Skin epidermis (tissue), 12 donors: ENCODE measurements around the gene FBXL12.
"Not testable (repeated sequence)": the region's sequence is repeated elsewhere in the genome, so short reads cannot be mapped to it uniquely, and the experiment has no call there.

Experiments used
- H3K27ac ChIP-seq, 21 experiments: fragments of 200-600 bp; sonication (generic) in 11 of 21; one replicate each; pipeline ENCODE4 v1.5.0; 2020; ENCODE audit warnings: mild to moderate bottlenecking in 3 of 21, inconsistent platforms in 2 of 21, moderate library complexity in 2 of 21
- H3K4me3 ChIP-seq, 7 experiments: fragments of 200-600 bp; sonication (generic) in 2 of 7; one replicate each; pipeline ENCODE4 v1.5.0; 2020; ENCODE audit warnings: inconsistent platforms in 2 of 7, mild to moderate bottlenecking in 2 of 7, moderate library complexity in 1 of 7

Gene FBXL12, protein sequence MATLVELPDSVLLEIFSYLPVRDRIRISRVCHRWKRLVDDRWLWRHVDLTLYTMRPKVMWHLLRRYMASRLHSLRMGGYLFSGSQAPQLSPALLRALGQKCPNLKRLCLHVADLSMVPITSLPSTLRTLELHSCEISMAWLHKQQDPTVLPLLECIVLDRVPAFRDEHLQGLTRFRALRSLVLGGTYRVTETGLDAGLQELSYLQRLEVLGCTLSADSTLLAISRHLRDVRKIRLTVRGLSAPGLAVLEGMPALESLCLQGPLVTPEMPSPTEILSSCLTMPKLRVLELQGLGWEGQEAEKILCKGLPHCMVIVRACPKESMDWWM

DNA sequence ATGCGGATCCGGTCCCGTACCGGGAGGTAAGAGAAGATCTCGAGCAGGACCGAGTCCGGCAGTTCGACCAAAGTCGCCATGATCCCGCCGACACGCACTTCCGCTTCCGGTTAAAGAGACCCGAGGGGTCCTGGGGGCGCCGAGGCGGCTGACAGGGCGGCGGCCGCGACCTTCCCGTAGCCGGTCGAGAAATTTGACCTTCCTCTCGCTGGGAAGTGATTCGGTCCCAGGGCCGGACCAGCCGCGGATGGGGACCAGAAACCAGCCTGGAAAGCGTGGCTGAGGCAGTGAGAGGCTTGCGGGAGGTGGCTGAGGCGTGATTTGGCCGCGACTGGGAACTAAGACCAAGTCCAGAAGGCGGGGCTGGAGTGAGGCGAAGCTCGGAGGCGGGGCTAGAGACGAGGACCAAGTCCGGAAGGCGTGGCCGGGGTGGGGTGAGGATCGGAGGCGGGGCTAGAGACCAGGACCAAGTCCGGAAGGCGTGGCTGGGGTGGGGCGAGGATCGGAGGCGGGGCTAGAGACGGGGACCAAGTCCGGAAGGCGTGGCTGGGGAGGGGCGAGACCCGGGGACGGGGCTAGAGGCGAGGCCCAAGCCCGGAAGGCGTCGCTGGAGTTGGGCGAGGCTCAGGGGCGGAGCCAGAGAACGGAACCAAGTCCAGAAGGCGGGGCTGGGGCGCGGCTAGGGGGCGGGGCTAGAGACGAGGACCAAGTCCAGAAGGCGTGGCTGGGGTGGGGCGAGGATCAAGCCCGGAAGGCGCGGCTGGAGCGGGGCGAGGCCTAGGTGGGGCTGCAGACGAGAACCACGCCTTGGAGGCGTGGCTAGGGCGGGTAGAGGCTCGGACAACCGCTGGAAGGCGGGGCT is at the start of gene FBXL12:
Gene FBXL12 (minus strand): TSS at position 346 of the 862 bp plus-strand sequence. CDS start 266 bp downstream, at position 80.
- Histone ChIP-seq H3K4me3 (peak within 1 kb of the TSS; percentile 73 to 99 (median 88)), H3K27ac (peak within 1 kb of the TSS; percentile 60 to 97 (median 91))

DNA sequence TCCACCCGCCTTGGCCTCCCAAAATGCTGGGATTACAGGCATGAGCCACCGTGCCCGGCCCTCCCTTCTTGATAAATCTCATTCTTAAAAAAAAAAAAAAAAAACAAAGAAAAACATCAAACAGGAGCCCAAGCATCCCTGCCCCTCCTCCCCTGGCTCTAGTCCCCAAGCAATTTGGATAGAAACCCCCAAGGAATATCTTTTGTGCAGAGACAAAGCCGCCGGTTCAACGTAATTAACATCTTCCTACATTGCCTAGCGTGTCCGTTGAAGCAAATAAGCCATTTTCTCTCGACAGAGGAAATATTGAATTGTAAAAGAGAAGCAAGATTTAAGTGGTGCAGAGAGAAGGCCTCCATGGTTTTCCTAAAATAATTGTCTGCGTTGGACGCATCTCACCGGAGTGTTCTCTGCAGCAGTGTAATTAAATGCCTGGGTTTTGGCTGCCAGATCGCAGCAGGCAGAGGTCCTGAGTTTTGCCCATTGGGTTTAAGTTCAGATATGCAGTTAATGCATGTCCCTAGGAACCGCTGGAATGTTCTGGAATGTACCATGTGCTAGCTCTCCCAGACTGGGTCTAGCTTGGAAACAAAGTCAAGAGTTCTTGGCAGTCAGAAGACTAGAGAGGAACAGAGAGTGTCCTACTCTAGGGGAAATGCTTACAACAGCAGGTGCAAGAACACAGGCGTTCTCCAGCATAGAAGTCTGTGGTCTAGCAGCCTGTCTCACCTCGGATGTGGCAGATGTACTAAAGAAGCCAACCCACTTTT is 47.0 kb upstream of the FBXL12 start:
- Histone ChIP-seq H3K4me3 (no peak overlapping the region), H3K27ac (peak overlapping the region in 3 of 21 experiments; percentile 16 to 73 (median 41))

DNA sequence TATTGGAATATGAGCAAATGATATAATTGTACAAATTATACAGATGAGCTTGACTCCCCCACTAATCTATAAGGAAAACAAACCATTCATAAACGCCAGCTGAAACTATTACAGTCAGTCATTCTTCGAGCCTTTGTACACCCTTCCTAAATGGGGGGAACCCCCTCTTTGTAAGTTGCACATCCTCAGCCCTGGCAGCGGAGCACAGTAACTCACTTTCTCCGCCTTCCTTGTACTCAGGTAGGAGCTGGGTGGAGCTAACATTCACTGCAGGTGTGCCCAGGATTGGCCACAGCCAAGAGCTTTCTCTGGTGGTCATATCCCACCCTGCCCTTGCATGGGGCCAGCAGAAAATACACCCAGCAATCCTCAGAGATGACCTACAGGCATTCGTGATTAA is 44.9 kb upstream of the FBXL12 start:
- no peak overlapping the region for H3K4me3 ChIP-seq
- peak overlapping the region in 1 of 21 experiments; percentile 65 for H3K27ac ChIP-seq

DNA sequence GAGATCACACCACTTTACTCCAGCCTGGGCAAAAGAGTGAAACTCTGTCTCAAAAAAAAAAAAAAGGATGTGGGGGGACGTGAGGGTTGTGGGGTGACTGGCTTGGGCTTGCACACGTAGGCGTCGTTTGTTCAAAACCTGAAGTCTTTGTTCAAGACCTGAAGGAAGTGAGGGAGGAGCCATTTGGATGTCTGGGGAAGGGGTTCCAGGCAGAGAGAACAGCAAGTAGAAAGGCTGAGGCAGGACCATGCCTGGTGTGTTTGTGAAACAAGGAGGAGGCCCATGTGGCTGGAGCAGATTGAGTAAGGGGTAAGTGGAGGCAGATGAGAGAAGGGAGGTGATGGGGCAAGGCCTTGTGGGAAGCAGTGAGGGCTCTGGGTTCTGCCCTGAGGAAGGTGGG is 44.1 kb upstream of the FBXL12 start:
- peak overlapping the region in 3 of 21 experiments; percentile 51 to 65 (median 63) for H3K27ac ChIP-seq
- no peak overlapping the region for H3K4me3 ChIP-seq

DNA sequence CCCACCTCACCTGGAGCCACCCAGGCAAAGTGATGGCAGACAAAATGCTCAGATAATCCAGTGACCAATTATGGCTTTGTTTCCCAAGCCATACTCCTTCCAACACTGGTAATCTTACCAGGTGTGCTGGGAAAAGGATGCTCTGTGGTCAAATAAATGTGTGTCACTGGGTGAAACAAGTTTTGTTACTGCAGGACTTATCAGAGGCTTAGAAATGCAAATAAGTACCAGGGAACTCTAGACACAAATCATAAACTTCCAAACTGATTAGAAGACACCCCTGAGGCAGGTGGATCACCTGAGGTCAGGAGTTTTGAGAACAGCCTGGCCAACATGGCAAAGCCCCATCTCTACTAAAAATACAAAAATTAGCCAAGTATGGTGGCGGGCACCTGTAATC is 42.6 kb upstream of the FBXL12 start:
- no peak overlapping the region for H3K4me3 ChIP-seq
- H3K27ac ChIP-seq, result no peak overlapping the region

DNA sequence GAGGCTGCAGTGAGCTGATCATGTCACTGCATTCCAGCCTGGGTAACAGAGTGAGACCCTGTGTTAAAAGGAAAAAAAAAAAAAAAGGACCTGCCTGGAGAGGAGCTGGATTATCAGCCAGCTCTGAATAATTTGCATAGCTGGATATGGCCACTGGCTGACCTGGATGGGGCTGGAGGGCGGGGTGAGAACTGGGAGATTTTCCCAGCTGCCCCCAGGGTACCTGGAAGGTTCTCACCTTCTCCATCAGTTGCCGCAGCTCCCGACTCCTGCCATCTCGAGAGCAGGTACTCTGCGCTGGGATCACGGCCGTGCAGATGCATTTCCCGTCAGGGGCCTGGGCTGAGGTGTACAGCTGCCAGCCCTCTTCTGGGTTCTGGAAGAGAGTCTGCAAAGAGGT is 41.5 kb upstream of the FBXL12 start:
- Histone ChIP-seq H3K4me3 (no peak overlapping the region), H3K27ac (no peak overlapping the region)

DNA sequence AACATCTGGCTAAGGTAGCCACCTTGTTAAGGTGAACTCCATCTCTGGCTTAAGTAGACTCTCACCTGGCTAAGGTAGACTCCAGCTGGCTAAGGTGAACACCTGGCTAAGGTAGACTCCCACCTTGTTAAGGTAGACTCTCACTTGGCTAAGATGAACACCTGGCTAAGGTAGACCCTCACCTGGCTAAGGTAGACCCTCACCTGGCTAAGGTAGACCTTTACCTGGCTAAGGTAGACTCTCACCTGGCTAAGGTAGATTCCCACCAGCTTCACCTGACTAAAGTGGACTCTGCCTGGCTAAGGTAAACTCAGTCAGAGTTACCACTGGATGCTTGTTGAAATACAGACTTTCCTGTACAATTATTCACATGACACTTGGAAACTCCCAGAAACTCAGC is 39.9 kb upstream of the FBXL12 start:
- H3K4me3 ChIP-seq, result no peak overlapping the region

DNA sequence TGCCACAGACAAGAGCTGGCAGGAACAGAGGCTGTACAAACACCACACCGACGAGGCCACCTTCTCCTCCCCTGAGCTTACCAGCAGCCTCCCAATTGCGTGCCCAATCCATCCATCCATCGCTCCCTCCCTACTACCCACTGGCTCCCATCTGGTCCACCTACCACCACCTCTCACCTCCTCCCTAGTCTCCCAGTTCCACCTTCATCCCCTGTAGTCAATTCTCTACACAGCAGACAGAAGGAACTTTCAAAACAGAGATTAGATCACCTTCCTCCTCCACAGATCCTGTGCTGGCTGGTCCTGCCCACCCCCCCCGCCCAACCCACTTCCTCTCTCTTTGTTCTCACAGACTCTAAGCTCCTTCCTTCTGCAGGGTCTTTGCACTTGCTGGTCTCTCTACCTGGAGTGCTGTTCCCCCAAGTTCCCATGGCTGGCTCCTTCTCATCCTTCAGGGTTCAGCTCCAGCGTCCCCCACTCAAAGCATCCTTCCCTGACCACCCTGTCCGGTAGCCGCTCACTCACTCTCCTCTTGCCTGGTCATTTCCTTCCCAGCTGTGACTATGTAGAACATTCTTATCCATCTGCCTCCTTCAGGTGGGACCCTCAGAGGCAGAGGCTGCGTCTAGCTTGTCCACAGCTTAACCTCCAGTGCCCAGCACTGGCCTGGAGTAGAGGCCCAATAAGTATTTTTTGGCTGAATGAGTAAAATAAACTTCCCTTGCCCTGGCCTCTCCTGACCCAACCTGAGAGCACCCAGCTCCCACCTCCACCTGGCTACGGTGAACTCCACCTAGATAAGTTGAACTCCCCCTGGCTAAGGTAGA is 39.3 kb upstream of the FBXL12 start:
- H3K27ac ChIP-seq, result peak overlapping the region in 14 of 21 experiments; percentile 2 to 91 (median 60)
- peak overlapping the region in 2 of 7 experiments; percentile 5 to 11 for H3K4me3 ChIP-seq

More for the DNA sequence above, 39.9 kb upstream of the FBXL12 start:
- H3K27ac ChIP-seq, result peak overlapping the region in 9 of 21 experiments; percentile 21 to 91 (median 70)

DNA sequence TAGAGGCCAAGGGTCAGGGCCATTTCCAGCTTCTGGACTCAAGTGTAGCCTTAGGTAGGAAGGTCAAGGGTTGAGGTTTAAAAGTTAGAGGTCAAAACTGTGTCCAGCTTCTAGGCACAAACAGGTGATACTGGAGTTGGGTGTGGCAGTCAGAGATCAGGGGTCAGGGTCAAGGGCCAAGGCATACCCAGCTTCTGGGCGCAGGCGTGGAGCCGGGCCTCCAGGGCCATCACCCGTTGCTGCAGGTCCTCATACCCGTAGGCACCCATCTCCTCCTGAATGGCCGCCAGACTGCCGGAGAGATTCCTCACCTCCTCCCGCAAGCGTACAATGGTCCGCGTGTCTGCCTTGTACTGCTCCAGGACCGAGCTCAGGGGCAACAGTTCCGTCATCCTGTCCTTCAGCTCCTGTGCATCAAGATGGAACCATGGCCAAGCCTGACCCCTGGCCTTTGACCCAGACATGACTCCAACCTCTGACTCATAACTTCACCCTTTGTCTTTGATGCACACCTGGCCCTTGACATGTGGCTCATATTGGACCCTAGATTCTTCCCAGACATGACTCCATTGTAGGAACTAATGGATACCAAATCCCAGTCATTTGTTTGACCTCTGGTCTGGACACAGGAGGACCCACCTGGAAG is 38.3 kb upstream of the FBXL12 start:
- peak overlapping the region in 11 of 21 experiments; percentile 36 to 91 (median 65) for H3K27ac ChIP-seq
- H3K4me3 ChIP-seq, result peak overlapping the region in 2 of 7 experiments; percentile 5 to 11

DNA sequence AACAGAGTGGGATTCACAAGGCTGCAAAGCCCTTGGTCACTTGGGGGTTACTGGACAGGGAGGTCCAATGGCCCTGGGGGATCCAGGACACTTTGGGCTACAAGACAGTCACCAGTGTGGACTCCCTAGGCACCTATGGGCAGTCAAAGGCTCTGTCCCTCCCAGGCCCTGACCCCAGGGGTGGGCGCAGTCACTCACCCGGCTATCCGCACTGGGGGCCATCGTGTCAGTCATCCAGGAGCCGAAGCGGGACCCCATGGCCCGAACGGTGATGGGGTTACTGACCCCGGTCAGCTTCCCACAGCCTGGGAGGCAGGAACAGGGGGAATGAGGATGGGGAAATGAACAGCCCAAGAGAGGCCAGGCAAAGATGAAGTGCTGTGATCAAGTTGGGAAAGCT is 37.7 kb upstream of the FBXL12 start:
- H3K4me3 ChIP-seq, result no peak overlapping the region
- H3K27ac ChIP-seq, result peak overlapping the region in 5 of 21 experiments; percentile 63 to 91 (median 80)

DNA sequence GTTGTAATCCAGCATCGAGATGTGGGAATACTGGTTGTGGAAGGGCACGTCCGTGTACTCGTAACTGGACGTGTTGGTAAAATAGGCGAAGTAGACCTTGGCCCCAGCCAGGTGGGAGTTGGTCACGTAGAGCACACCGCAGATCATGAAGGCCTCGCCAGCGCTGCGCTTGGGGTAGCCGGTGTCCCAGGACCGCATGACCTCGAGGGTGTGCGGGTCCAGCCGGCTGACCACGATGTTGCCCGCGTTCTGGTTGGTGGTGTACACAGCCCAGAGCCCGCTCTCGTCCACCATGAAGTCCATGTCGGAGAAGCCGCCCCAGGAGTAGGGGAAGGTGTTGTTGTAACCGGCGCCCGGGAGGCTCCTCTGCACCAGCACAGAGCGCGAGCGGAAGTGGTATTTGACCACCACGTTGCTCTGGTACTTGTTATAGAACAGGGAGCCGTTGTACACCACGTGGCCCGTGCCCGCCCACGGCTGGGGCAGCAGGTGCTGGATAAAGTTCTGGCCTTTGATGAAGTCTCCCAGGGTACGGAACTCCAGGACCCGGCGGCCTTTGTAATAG is 35.5 kb upstream of the FBXL12 start:
- Histone ChIP-seq H3K4me3 (no peak overlapping the region), H3K27ac (no peak overlapping the region)

DNA sequence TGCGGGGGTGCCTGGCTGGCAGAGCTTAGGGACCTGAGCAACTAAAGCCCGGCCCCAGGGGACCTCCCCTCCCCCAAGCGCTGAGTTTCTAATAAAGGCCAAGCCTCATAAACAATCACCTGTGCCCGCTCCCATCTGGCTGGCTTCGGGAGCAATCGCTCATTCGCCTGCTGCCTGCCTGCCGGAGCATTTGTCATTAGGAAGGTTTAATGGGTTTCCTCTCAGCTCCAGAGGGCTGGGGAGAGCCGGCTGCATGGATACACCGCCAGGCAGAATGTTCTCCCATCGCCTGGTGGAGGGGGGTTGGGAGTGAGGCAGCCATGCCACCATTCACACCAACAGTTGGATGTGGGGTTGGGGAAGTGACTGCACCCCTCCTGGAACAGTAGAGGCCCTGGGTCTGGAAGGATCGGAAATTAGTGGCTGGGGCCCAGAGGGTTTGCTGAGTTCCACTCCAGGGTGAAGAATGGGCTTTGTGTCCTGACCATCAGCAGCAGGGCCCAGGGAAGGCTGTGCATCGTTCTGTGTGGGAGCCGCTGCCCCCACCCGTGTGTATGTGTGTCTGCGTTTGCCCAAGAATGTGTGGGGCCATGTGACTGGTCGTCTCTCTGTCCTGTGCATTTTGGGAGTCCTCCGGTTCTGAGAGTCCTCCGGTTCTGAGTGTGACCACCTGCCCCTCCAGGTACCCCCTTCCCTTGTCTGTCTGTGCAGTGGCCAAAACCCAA is 31.5 kb upstream of the FBXL12 start:
- Histone ChIP-seq H3K4me3 (no peak overlapping the region), H3K27ac (no peak overlapping the region)

DNA sequence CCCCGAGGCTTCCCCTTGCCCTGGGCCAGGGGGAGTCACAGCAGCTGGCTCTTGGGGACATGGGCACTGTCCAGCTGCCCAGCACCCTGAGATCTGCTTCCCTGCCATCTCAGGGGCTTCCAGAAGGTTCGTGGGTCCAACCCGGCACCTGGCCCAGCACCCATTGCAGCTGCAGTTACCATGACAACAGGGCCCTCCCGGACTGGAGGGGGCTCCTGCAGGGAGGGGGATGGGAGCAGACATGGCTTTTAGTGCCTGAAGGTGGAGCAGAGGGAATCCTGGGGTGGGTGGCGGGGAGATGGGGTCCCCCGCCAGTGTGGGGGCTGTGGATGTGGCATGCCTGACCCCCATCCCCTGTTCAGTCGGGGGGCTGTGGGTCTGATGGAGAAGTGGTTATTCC is 30.9 kb upstream of the FBXL12 start:
- Histone ChIP-seq H3K27ac (no peak overlapping the region), H3K4me3 (no peak overlapping the region)

DNA sequence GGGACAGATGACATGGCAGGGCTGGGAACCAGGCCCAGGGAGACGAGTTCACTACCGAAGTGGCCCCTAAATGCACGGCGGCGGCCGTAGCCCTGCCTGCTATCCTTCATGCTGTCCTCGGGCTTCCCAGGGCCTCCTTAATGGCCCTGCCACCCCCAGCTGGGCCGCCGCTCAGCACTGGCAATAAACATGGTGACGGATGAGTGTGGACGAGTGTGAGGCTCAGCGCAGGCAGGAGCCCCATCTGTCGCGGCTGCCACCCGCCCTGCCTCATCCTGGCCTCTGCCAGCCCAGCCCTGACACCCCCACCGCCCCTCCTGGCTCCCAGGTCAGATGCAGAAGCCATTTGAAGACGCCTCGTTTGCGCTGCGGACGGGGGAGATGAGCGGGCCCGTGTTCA is 29.9 kb upstream of the FBXL12 start:
- Histone ChIP-seq H3K4me3 (no peak overlapping the region), H3K27ac (no peak overlapping the region)

DNA sequence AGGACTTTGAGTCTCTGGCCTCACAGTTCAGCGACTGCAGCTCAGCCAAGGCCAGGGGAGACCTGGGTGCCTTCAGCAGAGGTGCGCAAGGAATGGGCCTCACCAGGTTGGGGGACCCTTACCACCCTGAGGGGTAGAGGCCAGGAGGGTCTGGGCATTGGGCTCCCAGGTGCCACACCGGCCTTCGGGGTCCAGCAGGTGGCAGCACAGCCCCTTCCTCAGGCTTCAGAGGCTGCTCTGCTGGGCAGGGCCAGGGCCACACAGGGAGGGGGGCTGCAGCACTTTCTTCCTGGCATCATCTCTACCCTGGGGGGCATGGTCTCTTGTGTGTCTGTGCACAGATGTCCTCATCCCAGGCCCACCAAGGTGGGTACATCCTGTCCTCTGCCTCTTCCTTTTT is 29.2 kb upstream of the FBXL12 start:
- Histone ChIP-seq H3K4me3 (no peak overlapping the region), H3K27ac (peak overlapping the region in 4 of 21 experiments; percentile 6 to 37 (median 30))

DNA sequence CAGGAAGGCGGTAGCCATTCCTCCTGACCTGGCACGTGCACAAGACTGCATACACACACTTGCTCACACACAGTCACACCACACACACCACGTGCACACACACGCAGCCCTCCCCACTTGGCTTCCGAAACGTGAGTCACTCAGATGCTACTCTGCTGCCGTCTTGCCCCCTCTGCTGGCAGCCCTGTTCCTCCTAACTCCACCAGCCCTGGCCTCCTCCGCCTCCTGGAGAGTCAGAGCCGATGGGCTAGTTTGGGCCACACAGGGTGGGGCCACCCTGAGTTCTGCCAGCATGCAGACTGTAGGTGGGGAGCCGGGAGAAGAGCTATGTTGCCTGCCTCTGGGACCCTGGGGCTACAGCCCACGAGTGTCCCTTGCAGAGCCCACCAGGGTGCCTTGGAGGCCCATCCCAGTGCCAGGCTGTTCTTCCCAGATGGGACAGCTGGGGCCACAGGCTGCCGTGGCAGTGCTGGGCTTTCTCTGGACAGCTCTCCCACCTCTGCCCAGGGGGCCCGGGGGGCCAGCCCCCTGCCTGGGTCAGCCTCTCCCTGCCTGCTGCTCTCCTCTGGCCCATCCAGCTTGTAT is 28.3 kb upstream of the FBXL12 start:
- H3K4me3 ChIP-seq, result no peak overlapping the region
- H3K27ac ChIP-seq, result peak overlapping the region in 12 of 21 experiments; percentile 12 to 61 (median 38)

DNA sequence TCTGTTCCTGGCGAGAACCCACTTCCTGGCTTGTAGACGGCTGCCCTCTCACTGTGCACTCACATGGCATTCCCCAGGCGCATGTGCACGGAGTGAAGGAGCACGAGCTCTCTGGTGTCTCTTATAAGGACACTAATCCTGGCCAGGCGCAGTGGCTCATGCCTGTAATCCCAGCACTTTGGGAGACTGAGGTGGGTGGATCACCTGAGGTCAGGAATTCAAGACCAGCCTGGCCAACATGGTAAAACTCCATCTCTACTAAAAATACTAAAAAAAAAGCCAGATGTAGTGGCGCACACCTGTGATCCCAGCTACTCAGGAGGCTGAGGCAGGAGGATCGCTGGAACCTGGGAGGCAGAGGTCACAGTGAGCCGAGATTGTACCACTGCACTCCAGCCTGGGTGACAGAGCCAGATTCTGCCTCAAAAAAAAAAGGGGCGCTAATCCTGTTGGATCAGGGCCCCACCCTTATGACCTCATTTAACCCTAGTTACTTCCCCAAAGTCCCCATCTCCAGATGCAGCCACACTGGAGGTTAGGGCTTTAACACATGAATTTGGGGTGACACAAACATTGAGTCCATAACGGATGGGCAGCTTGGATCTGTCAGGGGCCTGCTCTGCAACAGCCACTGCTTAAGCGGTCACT is 24.9 kb upstream of the FBXL12 start:
- H3K27ac ChIP-seq, H3K4me3 ChIP-seq: not testable (repeated sequence)
